D721Med (cell line): ENCODE data around the gene KRT34.

Source experiments
- DNase-seq: peaks from one replicate; pipeline ENCODE4 v3.0.0; 2011; ENCODE audit warnings: low spot score; ENCODE audit not compliant: insufficient read length
- FAIRE-seq: peaks from 2 replicates; lab custom pipeline; 2011; peaks lifted over from hg19 to GRCh38; lab: Jason Lieb, UNC
- TF ChIP-seq, protein P1 (sequence below): IDR thresholded peaks from 2 replicates; pipeline ENCODE4 v1.5.1; 2012; ENCODE audit warnings: mild to moderate bottlenecking, control low read depth; ENCODE audit not compliant: insufficient read depth; ENCODE audit errors: missing control alignments

Gene KRT34

DNA sequence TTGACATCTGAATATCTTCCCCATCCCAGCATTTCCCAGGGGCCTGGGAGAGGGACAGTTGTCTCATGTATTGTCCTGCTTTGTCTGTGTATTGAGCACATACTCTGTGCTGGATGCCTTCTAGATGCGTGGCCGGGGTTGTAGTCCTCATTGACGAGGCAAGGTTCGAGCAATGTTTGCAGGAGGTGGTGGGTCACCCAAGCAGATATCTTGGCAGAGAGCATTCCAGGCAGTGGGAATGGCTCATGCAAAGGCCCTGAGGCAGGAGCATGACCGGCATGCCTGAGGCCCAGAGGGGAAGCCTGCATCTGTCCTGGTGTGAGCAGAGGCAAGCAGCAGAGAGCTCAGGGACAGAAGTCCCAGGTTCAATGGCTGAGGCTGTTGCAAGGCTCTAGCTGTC is 49.0 kb downstream of the KRT34 start:
- no peak for FAIRE-seq
- DNase-seq: no peak
- TF ChIP-seq, protein P1, sequence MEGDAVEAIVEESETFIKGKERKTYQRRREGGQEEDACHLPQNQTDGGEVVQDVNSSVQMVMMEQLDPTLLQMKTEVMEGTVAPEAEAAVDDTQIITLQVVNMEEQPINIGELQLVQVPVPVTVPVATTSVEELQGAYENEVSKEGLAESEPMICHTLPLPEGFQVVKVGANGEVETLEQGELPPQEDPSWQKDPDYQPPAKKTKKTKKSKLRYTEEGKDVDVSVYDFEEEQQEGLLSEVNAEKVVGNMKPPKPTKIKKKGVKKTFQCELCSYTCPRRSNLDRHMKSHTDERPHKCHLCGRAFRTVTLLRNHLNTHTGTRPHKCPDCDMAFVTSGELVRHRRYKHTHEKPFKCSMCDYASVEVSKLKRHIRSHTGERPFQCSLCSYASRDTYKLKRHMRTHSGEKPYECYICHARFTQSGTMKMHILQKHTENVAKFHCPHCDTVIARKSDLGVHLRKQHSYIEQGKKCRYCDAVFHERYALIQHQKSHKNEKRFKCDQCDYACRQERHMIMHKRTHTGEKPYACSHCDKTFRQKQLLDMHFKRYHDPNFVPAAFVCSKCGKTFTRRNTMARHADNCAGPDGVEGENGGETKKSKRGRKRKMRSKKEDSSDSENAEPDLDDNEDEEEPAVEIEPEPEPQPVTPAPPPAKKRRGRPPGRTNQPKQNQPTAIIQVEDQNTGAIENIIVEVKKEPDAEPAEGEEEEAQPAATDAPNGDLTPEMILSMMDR: no peak

DNA sequence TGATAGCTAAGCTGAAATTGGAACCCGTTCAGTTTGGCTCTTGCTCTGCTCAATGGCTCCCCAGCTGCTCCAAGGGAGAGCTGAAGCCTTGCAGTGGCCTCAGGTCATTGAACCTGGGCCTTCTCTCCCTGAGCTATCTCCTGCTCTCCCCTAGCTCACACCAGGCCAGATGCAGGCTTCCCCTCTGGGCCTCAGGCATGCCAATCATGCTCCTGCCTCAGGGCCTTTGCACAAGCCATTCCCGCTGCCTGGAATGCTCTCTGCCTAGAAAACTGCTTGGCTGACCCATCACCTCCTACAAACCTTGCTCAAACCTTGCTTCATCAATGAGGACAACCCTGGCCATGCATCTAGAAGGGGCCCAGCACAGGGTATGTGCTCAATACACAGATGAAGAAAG is 49.9 kb downstream of the KRT34 start:
- FAIRE-seq (no peak), DNase-seq (no peak)
- TF ChIP-seq, protein P1: no peak

DNA sequence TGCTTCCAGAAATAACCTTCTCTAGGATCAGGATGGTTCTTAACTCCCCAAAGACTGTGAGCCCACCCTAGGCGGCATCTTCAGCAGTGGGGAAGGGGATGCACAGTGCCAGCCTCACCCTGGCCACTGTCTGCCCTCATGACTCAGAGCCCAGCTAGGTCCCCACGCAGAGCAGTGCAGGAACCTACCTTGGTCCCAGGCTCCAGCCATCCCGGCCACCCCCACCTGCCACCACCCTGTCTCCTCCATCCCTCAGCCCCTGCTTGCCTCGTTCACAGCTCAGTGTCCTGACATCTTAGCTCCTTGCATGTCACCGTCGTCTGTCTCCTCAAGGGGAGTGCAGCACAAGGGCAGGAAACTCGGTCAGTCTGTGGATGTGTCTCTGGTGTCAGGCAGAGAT is 50.5 kb downstream of the KRT34 start:
- no peak for DNase-seq
- TF ChIP-seq, protein P1: no peak
- FAIRE-seq: no peak

DNA sequence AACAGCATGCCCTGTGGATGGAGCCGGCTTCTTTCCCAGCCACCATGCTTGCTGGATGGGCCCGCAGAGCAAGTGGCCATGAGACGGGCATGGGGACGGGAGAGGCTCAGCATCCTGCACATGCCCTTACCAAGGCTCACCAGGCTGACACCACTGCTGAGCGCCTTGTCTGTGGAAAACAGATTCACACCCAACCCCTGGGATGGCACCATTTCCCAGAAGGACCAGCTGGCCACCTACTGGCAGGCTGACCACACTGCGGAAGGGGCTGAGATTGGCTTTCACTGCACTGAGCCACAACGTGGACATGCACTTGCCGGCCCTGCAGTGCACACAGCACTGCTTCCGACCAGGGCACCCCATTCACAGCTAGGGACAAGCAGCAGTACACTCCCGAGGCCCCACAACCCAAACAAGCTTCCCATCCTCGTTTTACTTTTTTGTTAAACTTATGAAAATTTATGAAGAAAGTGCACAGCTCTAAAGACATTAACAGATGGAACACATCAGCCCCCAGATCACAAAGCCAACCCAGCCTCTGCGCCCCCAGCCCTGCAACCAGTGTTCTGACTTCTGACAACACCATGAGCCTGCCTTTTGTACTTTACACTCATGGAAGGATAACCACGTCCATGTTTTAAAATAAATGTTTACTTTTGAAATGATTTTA is 52.7 kb downstream of the KRT34 start:
- no peak for DNase-seq
- TF ChIP-seq, protein P1: peak; percentile 52
- no peak for FAIRE-seq

DNA sequence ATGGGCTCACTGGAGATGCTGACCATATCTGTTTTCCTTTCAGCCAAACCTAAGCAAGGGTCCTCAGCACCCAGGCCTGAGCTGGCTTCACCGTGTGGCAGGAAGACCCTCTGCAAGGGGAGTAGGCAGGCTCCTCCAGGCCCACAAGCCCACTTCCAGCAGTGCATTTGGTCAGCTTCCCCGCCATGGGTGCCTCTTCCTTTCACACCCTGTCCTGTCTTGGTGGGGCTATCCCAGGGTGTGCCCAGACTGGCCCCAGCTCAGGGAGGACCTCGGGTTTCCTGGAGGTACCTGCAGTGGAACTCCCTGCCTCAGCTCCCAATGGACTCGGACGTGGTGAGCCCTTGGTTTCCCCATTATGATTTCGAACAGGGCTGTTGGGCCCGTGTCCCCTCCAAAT is 53.9 kb downstream of the KRT34 start:
- FAIRE-seq (no peak), DNase-seq (no peak)
- TF ChIP-seq, protein P1: no peak
